Brain microvascular endothelial cell (primary cell): ENCODE results near the gene CSNK2A1.

Experiments
- DNase-seq: peaks from one replicate; pipeline ENCODE4 v3.0.0-alpha.2; 2020
- H3K27ac ChIP-seq: fragments of 250-450 bp; sonication (Bioruptor Pico); 2 replicates; pipeline ENCODE4 v1.5.1; 2020; ENCODE audit warnings: mild to moderate bottlenecking, moderate library complexity
- H3K27me3 ChIP-seq: fragments of 250-450 bp; sonication (Bioruptor Pico); replicated peaks from 2 replicates; pipeline ENCODE4 v1.5.1; 2020; ENCODE audit warnings: mild to moderate bottlenecking
- H3K36me3 ChIP-seq: fragments of 250-450 bp; sonication (Bioruptor Pico); replicated peaks from 2 replicates; pipeline ENCODE4 v1.5.1; 2020; ENCODE audit warnings: mild to moderate bottlenecking
- H3K4me3 ChIP-seq: 2 replicates; pipeline ENCODE4 v1.5.1; 2011; ENCODE audit warnings: low read depth, mild to moderate bottlenecking, control low read depth, low read length, moderate library complexity
- in situ Hi-C: cut with HindIII; loops from 2 replicates; pipeline ENCODE4 v1.10.0; 2017; ENCODE audit warnings: low sequenced_read_pairs, low pct_ligation_motif_present
- TF ChIP-seq, protein P1 (sequence below): IDR thresholded peaks from 2 replicates; pipeline ENCODE4 v1.5.1; 2011; ENCODE audit warnings: low read depth, mild to moderate bottlenecking, moderate library complexity, low read length, control low read depth, inconsistent platforms; ENCODE audit errors: missing control alignments

CSNK2A1 gene

DNA sequence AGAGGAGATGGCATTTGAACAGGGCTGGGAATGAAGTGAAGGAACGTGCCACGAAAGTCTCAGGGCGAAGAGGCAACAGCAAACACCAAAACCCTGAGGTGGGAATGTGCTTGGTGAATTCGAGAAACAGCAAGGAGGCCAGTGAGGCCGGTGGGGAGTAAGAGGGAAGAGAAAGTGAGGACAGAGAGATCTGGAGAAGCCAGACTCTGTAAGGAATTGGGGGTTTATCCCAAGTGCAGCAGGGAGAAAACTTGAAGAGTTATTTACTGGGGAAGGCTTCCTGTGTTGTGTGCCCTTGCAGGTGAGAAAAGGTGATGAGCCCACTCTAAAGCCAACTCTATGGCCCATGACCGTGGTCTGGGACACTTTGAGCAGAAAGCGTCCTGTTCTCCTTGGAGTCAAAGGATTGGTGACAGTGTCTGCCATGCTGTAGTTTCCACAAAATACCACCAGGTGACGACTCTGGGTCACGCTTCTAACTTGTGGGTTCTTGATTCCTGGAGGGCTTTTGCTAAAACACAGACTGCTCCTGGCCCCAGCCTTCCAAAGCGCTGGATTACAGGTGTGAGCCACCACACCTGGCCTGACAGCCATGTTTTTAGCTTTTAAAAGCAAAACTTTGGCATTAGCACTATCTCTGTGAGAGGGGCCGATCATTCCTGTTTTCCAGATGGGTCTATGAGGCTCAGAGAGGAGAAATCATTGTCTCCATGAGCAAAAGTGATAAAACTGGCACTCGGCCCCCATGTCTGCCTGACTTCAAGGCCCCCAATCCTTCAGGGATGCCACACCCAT, 18.0 kb upstream of the CSNK2A1 start:
- in situ Hi-C loops: no loop called here
- Histone ChIP-seq H3K36me3 (no peaks in the 10 kb centered on the region), H3K27me3 (no peaks in the 10 kb centered on the region), H3K4me3 (no peak overlapping the region), H3K27ac (no peak overlapping the region)
- peak; percentile 56 for DNase-seq
- TF ChIP-seq, protein P1, sequence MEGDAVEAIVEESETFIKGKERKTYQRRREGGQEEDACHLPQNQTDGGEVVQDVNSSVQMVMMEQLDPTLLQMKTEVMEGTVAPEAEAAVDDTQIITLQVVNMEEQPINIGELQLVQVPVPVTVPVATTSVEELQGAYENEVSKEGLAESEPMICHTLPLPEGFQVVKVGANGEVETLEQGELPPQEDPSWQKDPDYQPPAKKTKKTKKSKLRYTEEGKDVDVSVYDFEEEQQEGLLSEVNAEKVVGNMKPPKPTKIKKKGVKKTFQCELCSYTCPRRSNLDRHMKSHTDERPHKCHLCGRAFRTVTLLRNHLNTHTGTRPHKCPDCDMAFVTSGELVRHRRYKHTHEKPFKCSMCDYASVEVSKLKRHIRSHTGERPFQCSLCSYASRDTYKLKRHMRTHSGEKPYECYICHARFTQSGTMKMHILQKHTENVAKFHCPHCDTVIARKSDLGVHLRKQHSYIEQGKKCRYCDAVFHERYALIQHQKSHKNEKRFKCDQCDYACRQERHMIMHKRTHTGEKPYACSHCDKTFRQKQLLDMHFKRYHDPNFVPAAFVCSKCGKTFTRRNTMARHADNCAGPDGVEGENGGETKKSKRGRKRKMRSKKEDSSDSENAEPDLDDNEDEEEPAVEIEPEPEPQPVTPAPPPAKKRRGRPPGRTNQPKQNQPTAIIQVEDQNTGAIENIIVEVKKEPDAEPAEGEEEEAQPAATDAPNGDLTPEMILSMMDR: peak; percentile 99

DNA sequence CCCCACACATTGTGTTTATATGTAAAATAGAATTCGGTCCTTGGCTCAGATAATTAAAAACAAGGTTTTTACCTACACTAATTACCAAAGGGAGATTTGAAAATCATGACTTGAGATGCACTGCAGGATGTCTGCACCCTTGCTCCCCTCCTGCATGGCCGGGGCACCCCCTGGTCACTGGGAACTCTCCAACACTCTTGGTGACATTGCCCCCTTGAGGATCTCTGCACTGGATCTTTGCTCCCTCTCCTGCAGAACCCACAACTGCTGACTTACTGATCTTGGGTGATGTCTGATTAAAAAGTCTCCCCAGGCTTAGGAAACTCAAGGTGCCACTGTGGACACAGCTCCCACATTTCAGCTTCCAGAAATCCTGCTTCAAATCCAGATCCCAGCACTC, 17.1 kb upstream of the CSNK2A1 start:
- Histone ChIP-seq H3K4me3 (no peak overlapping the region), H3K27ac (no peak overlapping the region), H3K27me3 (no peaks in the 10 kb centered on the region), H3K36me3 (no peaks in the 10 kb centered on the region)
- no peak for DNase-seq
- TF ChIP-seq, protein P1: peak; percentile 17
- in situ Hi-C loops: no loop called here

DNA sequence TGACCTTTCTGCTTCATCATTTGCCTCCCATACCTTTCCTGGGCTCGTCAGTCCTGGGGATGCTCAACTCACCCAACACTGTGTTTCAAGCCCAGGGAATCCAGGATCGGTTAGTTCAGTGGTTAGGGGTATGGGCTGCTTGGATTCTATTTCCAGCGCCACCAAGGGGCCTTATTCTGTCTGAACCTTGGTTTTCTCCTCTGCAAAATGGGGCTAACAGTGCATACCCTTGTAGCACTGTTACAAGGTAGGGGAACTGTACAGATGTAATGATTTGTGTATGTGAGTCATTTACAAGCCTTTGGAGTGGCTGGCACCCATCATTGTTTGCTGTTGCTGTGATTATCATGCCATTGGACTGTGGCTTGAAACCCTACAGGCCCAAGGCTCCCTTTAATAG, 14.5 kb upstream of the CSNK2A1 start:
- Histone ChIP-seq H3K36me3 (no peaks in the 10 kb centered on the region), H3K27ac (no peak overlapping the region), H3K4me3 (no peak overlapping the region), H3K27me3 (no peaks in the 10 kb centered on the region)
- in situ Hi-C loops: no loop called here
- TF ChIP-seq, protein P1: no peak
- DNase-seq: no peak

DNA sequence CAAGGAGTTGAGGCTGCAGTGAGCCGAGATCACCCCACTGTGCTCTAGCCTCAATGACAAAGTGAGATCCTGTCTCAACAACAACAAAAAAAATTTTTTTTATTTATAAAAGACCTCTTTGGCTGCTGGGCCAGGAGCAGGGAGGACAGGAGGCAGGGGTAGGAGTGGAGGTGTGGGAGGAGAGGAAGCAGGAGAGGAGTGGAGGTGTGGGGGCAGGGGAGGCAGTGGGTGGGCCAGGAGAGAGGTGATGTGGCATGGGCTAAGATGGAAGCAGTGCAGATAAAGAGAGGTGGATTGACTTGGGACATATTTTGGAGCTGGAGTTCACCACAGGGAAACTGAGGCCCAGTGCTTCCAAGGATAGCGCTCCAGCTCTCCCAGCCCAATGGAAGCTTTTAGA, 13.4 kb upstream of the CSNK2A1 start:
- TF ChIP-seq, protein P1: no peak
- H3K4me3 ChIP-seq: no peak overlapping the region
- in situ Hi-C loops: no loop called here
- H3K27me3 ChIP-seq: no peaks in the 10 kb centered on the region
- DNase-seq: no peak
- H3K27ac ChIP-seq: no peak overlapping the region
- H3K36me3 ChIP-seq: no peaks in the 10 kb centered on the region

DNA sequence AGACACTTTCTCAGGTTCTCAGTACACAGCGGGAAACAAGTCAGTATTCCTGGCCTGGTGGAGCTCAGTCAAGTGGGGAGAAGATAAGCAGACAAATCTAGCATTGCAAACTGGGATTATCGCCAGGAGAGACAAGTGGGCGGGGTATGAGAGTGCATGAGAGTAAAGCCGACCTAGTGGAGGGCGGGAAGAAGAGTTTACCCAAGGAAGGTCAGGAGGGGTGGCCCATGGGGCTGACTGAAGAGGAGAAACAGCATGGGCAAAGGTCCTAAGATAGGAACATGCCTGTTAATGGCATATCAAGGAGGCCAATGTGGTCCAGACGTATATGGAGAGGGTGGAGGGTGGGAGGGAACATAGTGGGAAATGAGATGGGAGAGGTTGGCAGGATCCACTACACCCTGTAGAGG, 12.4 kb upstream of the CSNK2A1 start:
- no peak overlapping the region for H3K4me3 ChIP-seq
- H3K36me3 ChIP-seq: no peaks in the 10 kb centered on the region
- no peaks in the 10 kb centered on the region for H3K27me3 ChIP-seq
- TF ChIP-seq, protein P1: no peak
- no peak for DNase-seq
- no peak overlapping the region for H3K27ac ChIP-seq
- in situ Hi-C loops: no loop called here

DNA sequence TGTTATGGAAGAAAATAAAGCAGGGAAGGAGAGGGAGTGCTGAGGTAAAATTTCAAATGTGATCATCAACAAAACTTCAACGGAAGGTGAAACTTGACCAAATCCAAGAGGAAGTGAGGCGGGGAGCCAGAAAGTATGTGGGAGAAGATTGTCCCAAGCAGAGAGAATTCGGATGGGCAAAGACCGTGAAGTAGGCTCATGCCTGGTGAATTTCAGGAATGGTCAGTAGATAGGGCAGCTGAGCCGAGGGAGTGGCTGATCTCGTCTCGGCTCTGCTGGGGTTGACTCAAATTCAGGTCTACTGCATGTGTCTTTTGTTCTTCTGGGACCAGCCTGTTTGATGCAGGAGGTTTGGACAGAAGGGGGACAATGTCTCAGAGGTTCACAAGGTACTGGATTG, 7.0 kb upstream of the CSNK2A1 start:
- Histone ChIP-seq H3K27ac (no peak overlapping the region), H3K27me3 (no peaks in the 10 kb centered on the region), H3K36me3 (no peaks in the 10 kb centered on the region), H3K4me3 (no peak overlapping the region)
- TF ChIP-seq, protein P1: no peak
- no peak for DNase-seq
- in situ Hi-C loops: no loop called here
